ENCODE measurements around the gene SRM.

- TF ChIP-seq, protein P1, sequence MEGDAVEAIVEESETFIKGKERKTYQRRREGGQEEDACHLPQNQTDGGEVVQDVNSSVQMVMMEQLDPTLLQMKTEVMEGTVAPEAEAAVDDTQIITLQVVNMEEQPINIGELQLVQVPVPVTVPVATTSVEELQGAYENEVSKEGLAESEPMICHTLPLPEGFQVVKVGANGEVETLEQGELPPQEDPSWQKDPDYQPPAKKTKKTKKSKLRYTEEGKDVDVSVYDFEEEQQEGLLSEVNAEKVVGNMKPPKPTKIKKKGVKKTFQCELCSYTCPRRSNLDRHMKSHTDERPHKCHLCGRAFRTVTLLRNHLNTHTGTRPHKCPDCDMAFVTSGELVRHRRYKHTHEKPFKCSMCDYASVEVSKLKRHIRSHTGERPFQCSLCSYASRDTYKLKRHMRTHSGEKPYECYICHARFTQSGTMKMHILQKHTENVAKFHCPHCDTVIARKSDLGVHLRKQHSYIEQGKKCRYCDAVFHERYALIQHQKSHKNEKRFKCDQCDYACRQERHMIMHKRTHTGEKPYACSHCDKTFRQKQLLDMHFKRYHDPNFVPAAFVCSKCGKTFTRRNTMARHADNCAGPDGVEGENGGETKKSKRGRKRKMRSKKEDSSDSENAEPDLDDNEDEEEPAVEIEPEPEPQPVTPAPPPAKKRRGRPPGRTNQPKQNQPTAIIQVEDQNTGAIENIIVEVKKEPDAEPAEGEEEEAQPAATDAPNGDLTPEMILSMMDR (IDR thresholded peaks at IDR 0.05) = no peak
- no peak for TF ChIP-seq POLR2A (IDR thresholded peaks at IDR 0.05)
Observed at GRCh38 chr1:11105586-11105985, 45.8 kb upstream of the SRM start.
